Measurements from ENCODE around the gene CCNQ.

Gene CCNQ

DNA sequence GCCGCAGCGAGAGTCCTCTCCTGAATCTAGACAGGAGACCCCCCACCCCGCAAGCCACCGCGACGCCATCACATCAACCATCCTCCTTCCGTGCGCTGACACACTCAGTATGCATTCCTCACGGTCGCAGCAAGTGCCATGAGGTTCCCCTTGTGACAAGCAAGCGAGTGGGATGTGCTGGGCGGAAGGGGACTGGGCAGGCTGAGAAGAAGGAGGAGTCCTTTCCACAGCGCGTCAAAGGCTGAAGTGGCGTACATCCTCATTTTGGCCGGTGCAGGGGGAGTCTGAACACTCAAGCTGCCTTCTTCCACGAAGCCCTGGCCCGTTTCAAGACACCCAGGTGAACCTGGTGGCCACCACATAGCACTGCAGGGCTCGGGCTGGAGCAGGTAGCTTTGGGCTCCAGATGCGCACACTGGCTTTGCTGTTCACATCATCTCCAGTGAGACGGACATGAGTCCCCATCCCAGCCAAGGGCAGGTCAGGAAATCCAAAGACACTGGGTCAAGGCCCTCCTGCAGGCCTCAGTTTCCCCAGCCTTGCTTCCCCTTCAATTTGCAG is 30.4 kb downstream of the CCNQ start:
- DNase-seq = no peak

- DNase-seq = no peak
Measured at GRCh38 chrX:153565996-153566580, 32.9 kb downstream of the CCNQ start.

GRCh38 chrX:153564047-153564606 is 34.8 kb downstream of the CCNQ start:
- DNase-seq = no peak

- no peak for DNase-seq
Measured at GRCh38 chrX:153562546-153562945, 36.4 kb downstream of the CCNQ start.

DNA sequence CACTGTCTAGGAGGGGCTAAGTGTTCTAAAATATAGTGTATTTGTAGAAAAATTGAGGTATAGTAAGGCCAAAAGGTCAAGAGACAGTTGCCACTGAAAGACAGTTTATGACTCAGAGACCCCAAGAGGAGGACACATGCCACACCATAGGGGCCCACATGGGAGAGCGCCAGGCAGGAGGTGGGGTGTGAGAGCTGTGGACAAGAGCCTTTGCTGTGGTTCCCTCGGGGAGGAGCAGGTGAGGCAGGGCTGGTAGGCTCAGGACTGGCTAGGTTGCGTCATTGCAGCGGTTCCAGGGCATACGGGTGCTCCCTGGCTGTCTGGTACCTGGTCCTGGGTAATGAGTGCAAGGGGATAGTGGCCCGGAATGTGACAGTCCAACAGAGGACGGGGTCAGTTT is 37.6 kb downstream of the CCNQ start:
- no peak for DNase-seq

DNA sequence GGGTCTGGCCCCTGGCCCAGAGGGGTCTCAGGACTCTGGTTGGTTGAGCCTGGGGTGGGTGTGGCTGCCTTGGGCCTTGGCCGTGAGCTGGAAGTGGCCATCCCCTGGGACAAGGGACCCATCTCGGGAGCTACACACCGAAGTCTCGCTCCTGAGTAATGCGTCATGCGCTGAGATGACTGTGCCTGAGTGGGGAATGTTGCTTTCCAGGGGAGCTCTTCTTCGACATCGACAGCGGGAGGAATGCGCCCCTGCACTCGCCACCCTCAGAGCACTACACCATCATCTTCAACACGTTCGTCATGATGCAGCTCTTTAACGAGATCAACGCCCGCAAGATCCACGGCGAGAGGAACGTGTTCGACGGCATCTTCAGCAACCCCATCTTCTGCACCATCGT is 38.5 kb downstream of the CCNQ start:
- DNase-seq = no peak

DNA sequence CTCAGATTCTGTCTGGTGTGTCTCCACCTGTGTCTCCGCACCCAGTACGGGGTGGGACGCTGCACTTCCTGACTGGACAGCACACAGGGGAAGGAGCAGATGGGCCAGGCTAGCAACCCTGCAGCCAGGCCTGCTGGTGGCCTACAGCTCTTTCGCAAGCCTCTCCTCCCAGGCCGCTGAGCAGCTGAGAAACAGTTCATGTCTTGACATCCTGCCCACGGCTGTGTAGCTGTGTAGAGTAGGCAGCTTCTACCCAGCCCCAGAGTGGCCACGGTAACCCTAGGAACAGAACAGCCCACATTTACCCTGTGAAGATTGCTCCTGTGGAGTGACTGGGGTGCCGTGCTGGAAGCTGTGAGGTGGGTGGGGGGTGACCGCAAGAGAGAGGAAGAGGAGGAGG is 38.9 kb downstream of the CCNQ start:
- DNase-seq = no peak

GRCh38 chrX:153557618-153558355 is 41.2 kb downstream of the CCNQ start:
- DNase-seq = no peak

- no peak for DNase-seq
Measured at GRCh38 chrX:153556767-153557166, 42.2 kb downstream of the CCNQ start.

- DNase-seq = no peak
Measured at GRCh38 chrX:153554519-153555167, 44.3 kb downstream of the CCNQ start.

GRCh38 chrX:153551135-153551534 is 47.8 kb downstream of the CCNQ start:
- DNase-seq = no peak

GRCh38 chrX:153549807-153550206 is 49.1 kb downstream of the CCNQ start:
- DNase-seq = no peak

- no peak for DNase-seq
Measured at GRCh38 chrX:153549231-153549630, 49.7 kb downstream of the CCNQ start.

DNA sequence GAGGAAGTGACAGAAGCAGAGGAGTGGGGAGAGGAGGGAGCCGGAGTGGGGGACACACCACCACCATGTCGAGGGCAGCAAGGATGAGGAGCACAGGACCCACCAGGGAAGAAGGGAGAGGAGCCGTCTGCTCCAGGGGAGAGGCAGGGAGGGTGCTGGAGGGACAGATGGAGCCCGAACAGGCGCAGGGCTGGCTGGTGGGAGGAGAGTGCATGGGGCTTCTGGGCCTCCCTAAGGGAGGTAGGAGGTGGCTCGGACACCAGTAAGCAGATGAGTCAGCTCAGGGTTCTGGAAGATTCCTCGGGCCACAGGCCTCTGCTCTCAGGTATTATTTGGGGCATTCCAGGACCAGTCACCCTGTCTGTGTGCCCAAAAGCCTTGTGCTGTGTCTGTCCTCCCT is 51.7 kb downstream of the CCNQ start:
- no peak for DNase-seq

DNA sequence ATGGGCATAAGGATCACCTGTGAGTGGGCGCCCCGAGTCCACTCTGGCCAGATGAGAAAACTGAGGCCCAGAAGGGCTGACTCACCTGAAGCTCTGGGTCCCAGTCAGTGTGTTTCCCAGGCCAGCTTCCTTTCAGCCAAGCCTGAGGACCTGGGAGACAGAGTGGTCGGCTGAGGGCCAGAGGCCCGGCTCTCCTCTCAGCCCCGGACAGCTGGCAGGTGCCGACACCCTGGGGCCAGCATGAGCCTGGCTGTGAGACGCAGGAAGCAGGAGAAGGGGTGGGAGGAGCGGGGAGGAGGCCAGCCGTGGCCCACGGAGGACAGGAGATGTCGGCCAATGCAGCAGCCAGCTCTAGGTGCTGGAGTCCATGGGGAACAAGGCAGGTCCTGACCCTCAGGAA is 52.6 kb downstream of the CCNQ start:
- DNase-seq = no peak

DNA sequence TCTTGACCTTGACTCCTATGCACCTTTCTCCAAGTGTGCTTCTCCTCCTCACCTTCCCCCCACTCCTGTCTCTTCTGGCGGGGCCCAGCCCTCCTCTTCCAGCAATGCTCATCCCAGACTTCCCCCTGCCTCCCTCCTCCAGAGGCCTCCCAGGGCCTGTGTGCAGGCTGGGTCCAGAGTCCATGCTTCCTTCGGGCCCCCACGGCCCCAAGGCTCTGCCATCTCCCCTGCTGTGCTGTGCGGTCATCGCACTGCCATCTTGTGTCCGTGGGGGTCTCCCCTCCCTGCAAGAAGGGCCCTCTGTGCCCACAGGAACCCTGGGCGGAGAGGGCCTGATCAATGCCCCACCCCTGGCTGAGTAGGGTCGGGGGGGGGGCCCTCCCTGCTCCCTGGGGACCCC is 54.2 kb downstream of the CCNQ start:
- DNase-seq = no peak

DNA sequence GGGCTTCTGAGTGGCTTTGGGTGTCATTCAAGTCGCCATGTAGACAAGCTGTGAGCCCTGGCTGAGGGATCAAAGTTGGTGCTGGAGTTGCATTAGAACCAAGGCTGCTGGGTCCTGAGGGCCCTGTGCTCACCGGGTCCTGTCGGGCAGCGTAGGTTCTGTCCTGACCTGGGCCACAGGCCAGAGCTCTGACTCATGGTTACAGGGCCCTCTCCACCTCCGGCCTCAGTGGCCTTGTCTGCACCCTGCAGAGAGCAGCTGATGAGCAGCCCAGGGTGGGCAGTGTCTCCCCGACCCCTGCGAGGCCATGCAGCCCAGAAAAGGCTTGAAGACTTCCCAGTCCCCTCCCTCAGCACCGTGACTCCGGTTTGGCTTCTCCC is 59.0 kb downstream of the CCNQ start:
- no peak for DNase-seq

DNA sequence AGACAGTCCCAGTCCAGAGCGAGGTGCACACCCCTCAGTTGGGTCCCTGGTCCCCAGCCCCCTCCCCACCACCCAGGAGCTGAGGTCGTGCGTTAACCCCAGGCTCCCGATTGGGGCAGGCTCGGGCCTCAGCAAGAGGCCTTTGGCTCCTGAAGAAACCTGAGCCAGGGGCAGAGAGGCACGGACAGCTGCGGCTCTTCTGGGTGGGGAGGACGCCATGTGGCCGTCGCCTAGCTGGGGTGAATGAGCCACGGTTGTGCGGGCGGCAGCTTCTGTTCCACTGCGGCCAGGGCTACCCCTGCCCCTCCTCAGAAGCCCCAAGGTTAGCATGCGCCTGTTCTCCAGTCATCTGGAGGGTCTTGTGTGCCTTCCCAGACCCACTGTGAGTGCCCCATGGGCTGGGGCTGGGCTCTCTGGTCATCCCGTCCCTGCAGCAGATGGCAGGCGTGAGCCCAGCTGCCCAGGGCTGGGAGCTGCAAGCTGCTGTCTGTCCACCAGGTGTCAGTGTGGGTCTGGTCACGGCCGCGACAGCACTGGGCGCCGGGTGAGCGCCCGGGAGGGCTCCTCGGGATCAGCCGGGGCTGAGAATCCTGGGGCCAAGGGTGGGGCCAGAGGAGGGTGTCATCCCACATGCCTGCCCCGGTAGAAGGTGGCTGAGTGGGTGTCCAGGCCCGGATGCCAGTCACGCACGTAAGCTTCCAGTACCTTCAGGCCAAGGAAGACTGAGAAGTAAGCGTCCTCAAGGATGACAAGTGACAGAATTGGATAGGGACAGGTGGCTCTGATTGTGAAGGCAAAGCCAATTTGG is 59.6 kb downstream of the CCNQ start:
- DNase-seq = no peak

GRCh38 chrX:153538424-153538823 is 60.5 kb downstream of the CCNQ start:
- no peak for DNase-seq
